ENCODE results near the gene DPT. TPM values are rescaled to one million over a fixed set of nuclear protein-coding genes. Genes with fewer than 3 reads are reported as not detected.
A peak's percentile ranks its signal among the peaks of the same experiment; 100 is the strongest.

DPT gene
- total RNA-seq, 2 donors from 2014 or later = 4.7 to 15.4 TPM

DNA sequence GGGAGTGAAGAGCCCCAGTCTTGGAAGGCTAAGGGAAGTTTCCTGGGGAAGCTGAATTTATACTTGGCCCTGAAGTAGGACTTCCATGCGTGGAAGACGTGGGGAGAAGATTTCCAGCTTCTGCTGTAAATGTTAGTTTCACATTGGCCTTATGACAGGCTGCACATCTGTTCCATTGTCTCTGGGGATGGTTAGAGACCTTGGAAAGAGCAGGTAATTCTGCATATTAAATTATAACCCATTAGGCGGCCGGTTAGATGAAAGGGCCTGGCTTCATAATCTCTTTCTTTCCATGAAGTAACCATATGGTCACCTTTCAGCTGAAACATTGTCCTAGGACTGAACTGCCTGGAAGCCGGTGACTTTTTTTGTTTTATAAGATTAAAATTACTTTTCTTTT is 37.5 kb downstream of the DPT start:
- Histone ChIP-seq H3K27me3 (replicated peaks; ENCODE audit: insufficient read depth) (no peaks in the 10 kb centered on the region), H3K36me3 (no peaks in the 10 kb centered on the region), H3K9me3 (no peaks in the 10 kb centered on the region), H3K27ac (no peak overlapping the region), H3K4me3 (no peak overlapping the region), H3K4me1 (replicated peaks) (no peaks in the 10 kb centered on the region)
- intact Hi-C loops (cut with DNase I) = loop anchor here (10.0 kb wide), 1 partner anchor 413 kb away; the partner anchor contains the start of gene ATP1B1
- DNase-seq (ENCODE audit: low spot score) = no peak
- TF ChIP-seq POLR2A (IDR thresholded peaks at IDR 0.05) = no peak
- TF ChIP-seq POLR2AphosphoS5 (IDR thresholded peaks at IDR 0.05) = no peak
- TF ChIP-seq, protein P1, sequence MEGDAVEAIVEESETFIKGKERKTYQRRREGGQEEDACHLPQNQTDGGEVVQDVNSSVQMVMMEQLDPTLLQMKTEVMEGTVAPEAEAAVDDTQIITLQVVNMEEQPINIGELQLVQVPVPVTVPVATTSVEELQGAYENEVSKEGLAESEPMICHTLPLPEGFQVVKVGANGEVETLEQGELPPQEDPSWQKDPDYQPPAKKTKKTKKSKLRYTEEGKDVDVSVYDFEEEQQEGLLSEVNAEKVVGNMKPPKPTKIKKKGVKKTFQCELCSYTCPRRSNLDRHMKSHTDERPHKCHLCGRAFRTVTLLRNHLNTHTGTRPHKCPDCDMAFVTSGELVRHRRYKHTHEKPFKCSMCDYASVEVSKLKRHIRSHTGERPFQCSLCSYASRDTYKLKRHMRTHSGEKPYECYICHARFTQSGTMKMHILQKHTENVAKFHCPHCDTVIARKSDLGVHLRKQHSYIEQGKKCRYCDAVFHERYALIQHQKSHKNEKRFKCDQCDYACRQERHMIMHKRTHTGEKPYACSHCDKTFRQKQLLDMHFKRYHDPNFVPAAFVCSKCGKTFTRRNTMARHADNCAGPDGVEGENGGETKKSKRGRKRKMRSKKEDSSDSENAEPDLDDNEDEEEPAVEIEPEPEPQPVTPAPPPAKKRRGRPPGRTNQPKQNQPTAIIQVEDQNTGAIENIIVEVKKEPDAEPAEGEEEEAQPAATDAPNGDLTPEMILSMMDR (IDR thresholded peaks at IDR 0.05) = no peak
- 80% methylated on average over 5 of the region's 5 CpGs for WGBS

DNA sequence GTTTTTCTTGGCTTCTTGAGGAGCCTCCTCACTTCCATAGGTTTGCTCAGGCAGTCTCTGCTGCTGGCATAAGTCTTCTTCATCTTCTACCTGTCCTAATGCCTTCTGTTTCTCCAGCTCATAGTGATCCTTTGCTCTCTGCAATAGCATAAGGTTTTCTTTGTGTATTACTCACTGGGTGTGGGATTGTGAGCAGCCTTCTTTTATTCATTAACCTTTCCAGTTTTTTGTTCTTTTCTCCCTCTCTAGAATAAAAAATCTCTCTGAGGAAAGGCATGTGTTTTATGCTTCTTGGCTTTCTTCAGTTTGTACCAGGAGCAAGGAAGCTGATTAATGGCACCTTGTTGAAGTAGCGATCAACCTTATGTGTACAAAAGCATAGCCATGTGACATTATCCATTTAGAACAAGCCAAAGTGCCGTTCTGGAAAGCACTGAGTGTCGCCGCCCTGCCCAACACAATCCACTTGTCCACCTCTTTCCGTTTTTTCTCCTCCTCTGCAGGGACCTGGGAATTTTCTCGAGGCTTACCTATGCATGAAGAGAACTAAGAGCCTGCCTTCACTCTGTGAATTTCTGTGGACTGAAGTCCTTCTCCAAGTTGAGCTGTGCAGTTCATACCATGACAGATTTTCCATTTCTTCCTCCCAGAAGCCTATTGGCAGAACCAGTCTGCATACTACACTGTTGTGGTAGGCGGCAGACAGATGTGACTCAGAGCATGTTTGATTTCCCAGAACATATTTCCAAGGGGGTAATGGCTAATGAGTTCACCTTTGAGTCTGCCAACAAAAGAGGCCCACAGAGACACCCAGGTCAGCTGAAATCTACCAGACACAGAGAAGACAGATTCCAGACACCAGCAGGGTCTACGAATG is 39.0 kb downstream of the DPT start:
- TF ChIP-seq, protein P1 (IDR thresholded peaks at IDR 0.05) = no peak
- TF ChIP-seq POLR2AphosphoS5 (IDR thresholded peaks at IDR 0.05) = no peak
- TF ChIP-seq POLR2A (IDR thresholded peaks at IDR 0.05) = no peak
- Histone ChIP-seq H3K36me3 (no peaks in the 10 kb centered on the region), H3K9me3 (no peaks in the 10 kb centered on the region), H3K4me3 (no peak overlapping the region), H3K4me1 (replicated peaks) (no peaks in the 10 kb centered on the region), H3K27me3 (replicated peaks; ENCODE audit: insufficient read depth) (no peaks in the 10 kb centered on the region), H3K27ac (no peak overlapping the region)
- intact Hi-C loops (cut with DNase I) = loop anchor here (10.0 kb wide), 1 partner anchor 415 kb away; the partner anchor contains the start of gene ATP1B1
- 80% methylated on average over 8 of the region's 8 CpGs for WGBS
- no peak for DNase-seq (ENCODE audit: low spot score)

DNA sequence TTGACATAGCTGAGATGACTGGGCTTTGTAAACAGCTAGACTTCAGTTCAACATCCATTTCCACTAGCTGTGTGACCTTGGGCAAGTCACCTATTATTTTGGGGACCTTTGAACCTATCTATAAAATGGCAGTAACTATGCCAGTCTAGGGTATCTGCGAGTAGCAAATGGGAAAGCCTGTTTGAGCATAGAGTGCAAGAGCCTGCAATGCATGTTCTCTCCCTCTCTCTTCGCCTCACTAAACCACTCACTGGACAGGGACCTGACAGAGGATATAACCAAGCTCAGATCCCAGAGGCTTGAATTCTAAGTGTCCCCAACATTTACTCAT is 39.7 kb downstream of the DPT start:
- Histone ChIP-seq H3K27ac (no peak overlapping the region), H3K4me3 (no peak overlapping the region), H3K27me3 (replicated peaks; ENCODE audit: insufficient read depth) (no peaks in the 10 kb centered on the region), H3K4me1 (replicated peaks) (no peaks in the 10 kb centered on the region), H3K36me3 (no peaks in the 10 kb centered on the region), H3K9me3 (no peaks in the 10 kb centered on the region)
- 94% methylated on average over 2 of the region's 2 CpGs for WGBS
- intact Hi-C loops (cut with DNase I) = no loop called here
- no peak for DNase-seq (ENCODE audit: low spot score)
- TF ChIP-seq POLR2A (IDR thresholded peaks at IDR 0.05) (no peak), POLR2AphosphoS5 (IDR thresholded peaks at IDR 0.05) (no peak)
- TF ChIP-seq, protein P1 (IDR thresholded peaks at IDR 0.05) = no peak

DNA sequence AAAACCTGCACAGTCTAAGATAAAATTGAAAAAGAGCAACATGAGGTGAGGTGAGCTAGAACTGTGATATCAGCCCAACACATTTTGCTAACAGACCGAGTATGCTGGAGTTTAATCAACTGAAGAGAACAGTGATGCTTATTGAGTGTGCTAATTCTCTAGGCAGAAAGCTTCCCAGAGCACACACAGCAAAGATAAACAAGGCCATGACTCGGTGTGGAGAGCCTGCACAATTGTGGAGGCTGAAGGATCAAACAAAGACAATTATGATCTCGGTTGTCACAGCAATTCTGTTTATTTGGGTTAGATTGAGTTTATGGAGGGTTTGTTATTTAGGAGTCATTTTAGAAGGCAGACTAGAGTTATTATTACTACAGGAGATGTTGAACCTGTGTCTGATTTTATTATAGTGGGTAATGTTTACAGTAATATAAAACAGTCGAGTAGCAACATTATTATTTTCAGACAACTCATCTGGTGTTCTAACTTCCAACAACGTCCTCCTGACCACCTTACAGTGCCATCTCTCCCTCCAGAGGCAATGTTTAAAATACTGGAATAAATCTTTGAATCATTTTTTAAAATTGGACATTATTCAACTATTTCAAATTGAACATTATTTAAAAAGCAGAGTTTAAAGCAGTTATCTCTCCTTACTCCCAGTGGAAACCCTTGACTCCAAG is 40.2 kb downstream of the DPT start:
- no peak for DNase-seq (ENCODE audit: low spot score)
- H3K9me3 ChIP-seq = no peaks in the 10 kb centered on the region
- H3K27me3 ChIP-seq (replicated peaks; ENCODE audit: insufficient read depth) = no peaks in the 10 kb centered on the region
- no peak overlapping the region for H3K27ac ChIP-seq
- intact Hi-C loops (cut with DNase I) = no loop called here
- H3K36me3 ChIP-seq = no peaks in the 10 kb centered on the region
- H3K4me3 ChIP-seq = no peak overlapping the region
- WGBS = 32% methylated on average over 5 of the region's 5 CpGs
- no peaks in the 10 kb centered on the region for H3K4me1 ChIP-seq (replicated peaks)
- TF ChIP-seq POLR2AphosphoS5 (IDR thresholded peaks at IDR 0.05) = peak; percentile 12
- TF ChIP-seq, protein P1 (IDR thresholded peaks at IDR 0.05) = no peak

Data from prostate gland (tissue), 2 donors.